C1 segment of cervical spinal cord (tissue), 14 donors: ENCODE measurements around the gene ZNF474.

ENCODE experiments used
- DNase-seq, 14 donors: peaks; one replicate each; lab custom pipeline; 2025; lab: John Stamatoyannopoulos, UW

ZNF474 gene

DNA sequence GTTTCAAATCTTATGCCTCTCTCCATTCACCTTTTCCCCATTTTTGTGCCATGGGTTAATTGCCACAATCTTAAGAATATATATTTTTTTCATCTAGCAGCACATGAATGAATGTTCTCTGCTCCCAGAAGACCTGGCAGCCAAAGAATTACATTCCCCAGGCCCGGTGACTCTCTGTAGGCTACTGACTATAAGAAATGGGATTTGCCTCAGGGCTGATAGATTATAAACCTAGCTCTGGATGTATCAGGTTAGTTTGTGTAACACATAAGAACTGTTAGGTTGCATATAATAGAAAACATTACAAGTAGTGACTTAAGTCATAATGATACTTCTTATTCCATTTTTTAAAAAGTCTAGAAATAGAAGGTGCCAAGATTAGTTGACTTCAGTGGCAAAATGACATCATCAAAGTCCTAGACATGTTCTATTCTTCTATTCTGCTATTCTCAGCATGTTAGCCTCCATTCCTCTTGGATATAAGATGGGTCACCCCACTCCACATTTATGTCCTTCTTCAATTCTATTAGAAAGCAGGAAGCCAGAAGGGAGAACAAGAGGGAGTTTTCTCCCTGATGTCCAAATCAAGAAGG lies 10.9 kb upstream of the ZNF474 start:
- no peak for DNase-seq

DNA sequence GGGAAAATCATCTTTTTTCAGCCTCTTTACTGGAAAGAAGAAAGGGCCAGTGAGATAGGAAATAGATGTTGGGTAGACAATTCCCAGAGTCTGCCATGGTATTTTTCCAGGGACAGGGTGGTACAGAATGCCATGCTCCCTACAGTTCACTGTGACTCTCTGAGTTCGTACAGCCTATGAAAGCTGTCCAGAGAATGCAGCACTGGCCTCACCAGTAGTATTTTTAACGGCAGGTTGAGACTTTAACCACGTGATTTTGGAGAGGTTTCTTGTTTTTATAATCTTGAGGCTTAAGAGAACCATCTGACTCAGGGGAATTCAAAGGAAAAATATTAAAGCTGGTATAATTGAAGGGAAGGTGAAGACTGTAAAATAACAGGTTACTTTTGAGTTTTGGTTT lies 10.1 kb upstream of the ZNF474 start:
- DNase-seq, result no peak

DNA sequence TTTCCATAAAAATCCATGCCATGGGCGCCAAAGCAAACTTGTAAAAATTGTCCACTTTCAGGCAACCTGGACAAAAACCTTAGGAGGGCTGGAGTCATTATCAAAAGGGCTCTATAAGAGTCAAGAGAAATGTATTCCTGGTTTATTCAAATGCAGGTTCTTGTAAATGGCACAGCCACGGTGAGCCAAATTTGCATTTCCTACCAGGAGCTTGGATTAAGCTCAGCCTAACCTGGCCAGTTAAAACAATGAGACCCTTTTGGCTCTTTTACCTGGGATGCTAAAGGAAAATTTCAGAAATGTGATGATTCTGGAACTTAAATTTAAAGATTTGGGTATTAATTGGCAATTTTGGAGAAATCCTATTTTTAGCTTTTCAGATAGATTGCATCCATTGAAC lies 8.9 kb upstream of the ZNF474 start:
- no peak for DNase-seq

DNA sequence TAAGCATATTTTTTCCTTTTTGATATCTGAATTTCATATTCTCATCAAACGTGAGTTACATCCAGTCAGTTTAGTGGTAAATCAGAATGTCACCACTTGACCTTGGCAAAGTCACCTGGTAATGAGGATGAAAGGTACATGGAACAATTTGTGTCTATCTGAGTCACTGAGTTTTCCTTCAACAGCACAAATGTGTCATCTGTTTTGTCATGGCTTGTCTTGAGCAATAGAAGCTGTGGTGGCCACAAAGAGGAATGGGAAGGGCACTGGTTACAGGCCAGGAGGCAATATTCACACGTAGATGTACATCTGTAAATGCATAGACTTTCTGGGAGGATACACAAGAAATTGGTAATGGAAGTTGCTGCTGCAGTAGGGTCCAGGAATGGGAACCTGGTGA lies 8.4 kb upstream of the ZNF474 start:
- DNase-seq, result no peak

DNA sequence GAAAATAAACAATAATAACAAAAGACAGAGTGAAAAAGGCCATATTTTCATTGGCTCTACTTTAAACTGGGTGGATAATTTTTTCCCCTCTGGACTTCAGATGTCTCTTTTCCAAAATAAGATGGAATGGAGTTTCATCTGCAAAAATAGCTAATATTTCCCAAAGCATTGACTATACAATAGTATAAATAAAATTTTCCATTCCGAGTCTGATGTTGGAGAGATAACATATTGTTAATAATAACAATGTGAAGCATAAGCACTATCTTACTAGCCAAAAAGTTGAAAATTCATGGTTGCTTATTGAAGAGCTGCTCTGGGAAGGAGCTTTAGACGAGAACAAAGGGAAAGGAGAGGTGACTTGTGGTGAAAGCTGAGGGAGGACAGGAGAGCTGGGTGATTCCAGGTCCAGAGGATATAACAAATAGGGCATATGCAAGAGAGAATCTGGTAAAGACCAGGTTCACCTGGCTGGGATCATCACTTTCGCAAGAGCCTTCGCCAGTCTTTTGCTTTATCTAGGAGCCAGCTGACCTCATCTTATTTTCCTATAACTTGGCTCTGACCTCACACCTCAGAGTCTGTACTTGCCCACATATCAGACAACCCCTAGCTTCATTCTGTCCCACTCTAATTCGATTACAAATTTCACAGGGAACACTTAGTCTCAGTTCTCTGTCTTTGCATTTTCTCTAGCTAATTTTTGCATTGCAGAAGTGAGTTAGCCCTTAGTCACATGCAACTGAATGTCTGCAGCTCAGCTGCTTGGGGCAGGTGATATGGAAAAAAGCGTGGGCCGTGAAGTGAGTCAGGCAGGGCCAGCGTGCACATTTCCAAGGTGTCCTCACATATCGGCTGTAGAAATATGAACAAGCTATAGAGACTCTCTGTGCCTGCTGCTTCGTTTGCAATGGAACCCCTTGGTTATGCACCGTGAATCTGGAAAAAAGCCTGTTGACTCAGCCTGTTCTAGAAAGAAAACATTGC lies 7.6 kb upstream of the ZNF474 start:
- DNase-seq, result no peak

DNA sequence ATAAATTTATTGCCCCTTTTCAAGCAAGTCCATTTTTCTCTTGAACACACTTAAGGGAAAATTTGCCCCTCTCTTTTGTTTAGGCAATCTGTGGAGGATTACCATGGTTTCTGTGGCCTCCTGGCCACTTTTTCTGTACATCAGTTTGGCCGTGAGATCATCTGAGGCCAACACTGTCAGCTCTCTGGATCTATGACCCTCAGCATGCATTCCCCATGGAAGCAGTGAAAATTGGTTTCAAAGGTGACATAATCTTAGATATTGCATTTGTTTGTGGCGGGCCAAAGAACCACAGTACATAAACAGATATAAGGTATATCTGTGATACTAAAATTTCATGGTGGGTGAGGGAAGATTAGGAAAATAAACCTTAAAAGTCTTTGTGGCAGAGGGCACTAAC lies 4.6 kb upstream of the ZNF474 start:
- no peak for DNase-seq

DNA sequence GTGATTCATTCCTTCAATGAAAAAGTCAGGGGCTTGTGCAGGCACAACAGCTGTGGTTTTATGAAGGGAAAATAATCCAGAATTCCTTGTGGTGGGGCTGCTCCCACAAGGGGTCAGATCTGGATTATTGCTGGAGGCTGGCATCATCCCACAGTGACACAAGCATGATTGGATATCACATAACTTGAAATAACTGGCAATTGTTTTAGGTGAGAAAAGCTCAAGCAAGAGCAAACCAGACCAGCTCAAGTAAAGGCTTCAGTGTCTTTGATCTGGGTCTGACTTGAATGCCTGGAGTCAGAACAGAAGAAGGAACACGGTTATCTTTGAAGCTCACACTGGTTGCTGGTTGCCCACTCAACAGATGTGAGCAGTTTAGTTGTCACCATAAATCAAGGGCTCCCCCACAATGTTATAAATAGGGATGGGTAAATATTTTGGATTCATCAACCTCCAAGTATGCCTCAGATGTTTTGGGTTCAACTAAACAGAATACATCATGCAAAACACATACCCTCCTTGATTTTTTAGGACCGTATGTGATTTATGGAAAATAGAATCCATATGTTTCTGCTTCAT lies 3.1 kb upstream of the ZNF474 start:
- DNase-seq, result no peak

DNA sequence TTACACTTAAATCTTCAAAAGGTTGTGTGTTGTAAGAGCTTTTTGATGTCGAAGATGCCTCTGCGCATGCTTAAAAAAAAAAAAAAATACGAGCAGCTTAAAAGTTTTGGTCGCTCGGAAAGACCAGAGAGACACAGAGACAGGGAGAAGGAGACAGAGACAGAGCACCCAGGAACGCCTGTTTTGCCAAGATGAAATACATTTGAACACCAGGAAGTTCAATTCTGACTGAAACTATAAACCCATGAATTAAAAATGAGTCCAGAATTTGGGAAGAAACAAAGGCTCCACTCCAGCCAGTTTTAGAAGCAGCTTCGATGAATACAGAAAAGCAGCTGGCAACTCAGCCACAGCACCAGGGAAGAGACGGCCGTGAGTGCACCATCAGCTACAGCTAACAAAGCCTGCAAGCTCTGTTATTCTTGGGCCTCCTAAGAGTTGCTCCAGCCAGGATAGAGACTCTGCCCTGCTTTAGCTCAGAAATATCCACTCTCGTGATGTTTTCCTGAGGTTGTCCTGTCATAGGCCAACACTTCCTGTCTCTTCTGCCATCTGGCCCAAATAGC lies 2.5 kb upstream of the ZNF474 start:
- DNase-seq, result peak in 4 of 14 donors; percentile 1 to 9 (median 6)

DNA sequence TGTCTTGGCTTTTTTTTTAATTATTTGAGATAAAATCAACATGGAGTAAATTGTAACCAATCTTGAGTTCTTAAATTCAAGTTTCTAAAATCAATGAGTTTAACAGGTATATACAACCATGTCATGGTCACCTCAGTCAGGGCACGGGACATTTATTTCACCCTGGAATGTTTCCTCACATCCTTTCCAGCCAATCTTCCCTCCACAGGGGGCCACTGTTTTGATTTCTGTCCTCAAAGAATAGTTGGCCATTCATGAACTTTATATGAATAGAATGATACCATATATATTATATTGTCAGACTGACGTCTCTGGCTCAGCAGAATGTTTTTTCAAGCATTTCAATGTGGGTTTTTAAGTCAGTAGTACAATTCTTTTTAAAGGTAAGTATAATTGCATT lies 806 bp downstream of the ZNF474 start:
- no peak for DNase-seq

DNA sequence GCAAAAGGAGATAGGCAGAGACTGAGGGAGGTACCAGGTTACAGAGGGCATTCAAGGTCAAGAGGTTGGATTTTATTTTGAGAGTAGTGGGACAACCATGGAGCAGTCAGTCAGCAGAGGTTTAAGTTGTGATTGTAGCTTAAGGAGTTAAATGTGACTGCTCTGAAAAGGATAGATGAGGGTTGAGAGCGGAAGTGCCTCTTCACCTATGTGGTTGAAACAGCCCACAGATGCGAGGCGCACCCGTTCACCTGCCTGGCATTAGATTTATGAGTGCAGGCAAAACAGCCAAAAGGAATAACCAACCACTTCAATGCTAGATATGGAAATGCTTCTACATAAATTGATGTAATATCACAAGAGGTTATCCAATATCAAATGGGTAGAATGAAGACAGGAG lies 8.4 kb downstream of the ZNF474 start:
- no peak for DNase-seq

DNA sequence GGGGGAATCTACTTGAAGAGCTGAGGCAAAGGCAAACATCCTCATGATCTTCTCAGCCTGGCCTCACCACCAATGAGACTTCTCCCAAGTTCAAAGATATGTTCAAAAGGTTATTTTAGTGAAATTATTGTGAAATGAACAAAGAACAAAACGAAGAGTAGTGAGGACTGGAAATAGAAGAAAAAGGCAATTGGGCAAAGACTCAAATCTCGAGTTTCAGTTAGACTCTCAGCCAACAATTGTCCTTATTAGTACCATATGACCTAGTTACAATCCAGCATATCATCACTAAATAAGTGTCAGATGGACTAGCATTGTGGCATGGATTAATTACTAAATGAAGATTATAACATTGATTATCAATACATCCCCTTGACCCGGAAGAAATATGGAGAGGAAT lies 9.0 kb downstream of the ZNF474 start:
- no peak for DNase-seq

DNA sequence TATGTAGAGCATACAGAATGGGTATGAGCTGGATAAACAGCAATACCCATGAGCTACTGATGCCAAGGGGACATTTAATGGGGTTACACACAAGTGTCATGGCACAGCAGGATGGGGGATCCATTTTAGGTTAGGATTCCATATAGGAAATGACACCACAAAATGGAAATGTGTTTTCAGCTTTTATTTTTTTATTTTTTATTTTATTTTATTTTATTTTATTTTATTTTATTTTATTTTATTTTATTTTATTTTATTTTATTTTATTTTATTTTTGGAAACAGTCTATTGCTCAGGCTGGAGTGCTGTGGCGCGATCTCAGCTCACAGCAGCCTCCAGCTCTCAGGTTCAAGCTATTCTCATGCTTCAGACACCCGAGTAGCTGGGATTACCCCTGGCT lies 11.6 kb downstream of the ZNF474 start:
- DNase-seq, result no peak

DNA sequence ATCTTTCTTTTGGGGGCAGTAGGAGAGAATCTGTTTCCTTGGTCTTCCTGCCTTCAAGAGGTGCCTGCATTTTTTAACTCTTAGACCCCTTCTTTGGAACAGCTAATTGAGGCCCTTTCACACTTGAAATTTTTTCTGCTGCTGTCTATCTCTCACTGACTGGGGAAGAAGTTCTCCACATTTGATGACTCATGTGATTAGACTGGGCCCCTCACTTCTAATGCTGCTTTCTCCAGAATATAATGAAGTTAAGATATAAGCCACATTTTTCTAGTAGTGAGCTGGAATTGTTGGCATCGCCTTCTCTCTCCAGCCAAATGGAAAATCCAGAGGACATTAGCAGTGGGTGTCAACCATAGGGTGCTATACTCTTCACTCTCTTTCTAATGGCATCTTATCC lies 12.4 kb downstream of the ZNF474 start:
- DNase-seq, result no peak

DNA sequence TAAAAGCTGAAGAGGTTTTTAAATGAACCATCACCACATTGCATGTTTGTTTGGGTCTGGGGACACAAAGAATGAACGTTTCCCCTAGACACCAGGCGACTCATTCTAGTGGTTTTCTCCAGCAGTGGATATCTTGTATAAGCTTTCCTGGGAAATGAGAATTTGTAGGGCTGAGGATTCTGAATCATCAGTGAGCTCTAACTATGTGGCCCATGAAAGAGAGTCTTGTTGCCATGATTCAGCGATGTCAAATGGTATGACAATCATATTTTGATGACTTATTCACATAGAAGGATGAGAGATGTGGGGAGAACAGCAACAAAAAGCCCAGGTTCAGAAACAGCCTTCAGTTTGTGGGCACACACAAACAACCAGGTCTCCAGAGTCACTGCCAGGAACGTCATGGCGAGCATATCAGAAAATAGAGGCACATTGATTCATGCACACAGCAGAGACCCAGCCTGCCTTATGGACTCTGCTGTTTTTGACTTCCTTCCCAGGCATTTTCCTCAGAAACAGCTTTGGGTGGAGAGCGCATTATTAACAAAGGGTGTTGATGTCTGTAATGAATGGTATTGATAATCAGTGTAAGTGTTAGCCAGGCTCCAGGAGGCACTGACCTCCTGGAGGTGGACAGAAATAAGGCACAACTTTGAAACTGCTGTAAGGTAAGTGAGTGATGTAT lies 13.3 kb downstream of the ZNF474 start:
- no peak for DNase-seq

DNA sequence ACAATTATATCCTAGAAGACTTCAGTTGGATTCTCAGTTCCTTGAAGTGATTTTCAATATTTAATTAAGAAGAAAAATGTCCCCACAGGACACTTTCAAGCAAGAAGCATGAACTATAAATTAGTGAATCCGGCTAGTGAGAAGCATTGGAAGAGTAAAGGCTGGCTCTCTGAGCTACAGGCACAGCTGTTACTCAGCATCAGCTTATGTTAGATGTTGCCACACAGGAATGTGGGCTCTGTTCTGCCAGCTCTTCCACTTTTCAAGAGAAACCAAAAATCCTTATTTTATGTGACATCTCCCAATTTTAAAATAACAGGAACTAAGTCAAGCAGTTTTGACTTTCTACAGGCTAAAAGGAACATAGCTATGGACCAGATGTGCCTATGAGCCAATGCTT lies 14.9 kb downstream of the ZNF474 start:
- no peak for DNase-seq

DNA sequence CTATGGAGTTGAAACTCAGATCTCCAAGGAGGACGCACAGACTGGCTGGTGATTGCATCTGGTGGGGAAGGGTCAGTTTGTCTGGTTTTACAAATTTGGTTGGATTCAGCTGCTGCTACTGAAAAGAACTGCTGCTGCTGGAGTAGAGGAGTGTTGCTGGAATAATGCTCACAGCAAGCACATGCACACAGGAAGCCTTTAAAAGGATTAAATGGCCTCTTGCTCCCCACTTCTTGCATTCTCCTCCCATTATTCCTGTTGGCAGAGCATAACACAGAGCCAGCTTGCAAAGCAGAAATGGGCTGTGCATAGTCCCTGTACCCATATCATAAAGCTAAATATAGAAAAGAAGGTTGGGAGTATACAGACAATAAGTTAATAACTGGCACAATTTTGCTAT lies 16.6 kb downstream of the ZNF474 start:
- DNase-seq, result no peak

DNA sequence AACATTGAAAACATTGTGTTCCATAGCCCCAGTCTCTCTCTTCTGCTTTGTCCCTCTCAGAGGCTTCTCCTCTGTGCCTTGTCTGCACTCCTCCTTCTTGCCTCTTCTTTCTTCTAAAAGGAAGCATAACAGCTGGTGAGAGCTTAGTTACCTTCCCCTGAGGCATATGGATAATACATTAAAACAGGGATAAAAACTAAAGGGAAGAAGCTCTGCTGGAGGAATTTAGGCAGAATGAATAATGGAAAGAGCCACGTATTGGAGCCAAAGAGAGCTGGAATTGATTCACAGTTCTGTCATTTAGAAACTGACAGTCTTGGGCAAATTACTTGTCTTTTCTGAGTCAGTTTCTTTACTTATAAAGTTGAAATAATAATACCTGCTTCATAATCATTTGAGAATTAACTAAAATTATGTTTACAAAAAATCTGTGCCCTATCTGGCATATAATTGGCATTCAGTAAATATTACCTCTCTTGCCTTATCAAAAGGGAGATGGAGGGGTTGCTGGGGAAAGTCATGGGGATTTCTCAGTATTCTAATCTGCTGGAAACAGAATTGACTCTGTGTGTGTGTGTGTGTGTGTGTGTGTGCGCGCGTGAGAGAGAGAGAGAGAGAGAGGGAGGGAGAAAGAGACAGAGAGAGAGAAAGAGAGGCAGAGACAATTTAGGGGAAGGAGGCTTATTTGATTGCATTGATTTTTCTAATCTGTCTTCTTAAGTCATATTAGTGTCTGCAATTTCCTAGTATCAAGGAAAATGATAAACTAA lies 20.2 kb downstream of the ZNF474 start:
- no peak for DNase-seq

DNA sequence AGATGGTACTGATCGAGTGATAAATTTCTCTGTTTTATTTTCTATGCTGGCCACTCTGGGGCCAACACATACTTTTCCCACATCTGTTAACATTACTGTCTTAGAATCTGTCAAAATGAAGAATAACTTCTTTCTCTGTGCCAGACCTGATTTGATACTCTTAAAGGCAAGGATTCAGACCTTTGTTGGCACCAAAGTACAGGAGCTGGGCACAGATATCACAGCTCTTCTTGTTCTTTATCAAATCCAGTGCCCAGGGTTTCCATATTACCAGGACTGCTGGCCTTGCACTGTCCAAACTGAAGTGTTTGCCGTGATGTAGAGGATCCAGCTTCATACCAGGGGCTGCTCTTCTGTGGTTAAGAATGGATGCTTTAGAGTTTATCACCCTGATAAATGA lies 20.9 kb downstream of the ZNF474 start:
- DNase-seq, result no peak

DNA sequence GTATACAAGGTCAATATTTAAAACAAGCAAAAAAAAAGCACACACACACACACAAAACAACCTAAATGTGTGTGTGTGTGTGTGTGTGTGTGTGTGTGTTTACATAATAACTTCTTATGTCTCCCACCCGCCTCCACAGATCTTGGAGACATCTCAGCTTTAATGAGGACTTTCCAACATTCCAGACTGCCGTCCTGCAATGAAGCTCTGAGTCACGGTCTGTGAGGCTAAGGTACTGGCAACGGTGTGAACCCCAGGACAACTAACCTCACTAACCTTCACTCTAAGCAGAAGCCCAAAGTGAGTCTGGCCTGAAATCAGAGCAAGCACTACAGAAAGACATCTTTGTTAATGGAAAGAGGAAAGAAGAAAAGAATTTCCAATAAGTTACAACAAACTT lies 22.3 kb downstream of the ZNF474 start:
- DNase-seq, result no peak

DNA sequence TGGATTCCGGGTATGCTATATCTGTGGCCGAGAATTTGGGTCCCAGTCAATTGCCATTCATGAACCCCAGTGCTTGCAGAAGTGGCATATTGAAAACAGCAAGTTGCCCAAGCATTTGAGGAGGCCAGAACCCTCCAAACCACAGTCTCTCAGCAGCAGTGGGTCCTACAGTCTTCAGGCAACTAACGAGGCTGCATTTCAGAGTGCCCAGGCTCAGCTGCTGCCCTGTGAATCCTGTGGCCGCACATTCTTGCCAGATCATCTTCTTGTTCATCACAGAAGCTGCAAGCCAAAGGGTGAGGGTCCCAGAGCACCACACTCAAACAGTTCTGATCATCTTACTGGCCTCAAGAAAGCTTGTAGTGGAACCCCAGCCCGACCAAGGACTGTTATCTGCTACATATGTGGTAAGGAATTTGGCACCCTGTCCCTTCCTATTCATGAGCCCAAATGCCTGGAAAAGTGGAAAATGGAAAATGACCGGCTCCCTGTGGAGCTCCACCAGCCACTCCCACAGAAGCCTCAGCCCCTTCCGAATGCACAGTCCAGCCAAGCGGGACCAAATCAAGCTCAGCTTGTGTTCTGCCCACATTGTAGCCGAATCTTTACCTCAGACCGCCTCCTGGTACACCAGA lies 23.0 kb downstream of the ZNF474 start:
- no peak for DNase-seq

DNA sequence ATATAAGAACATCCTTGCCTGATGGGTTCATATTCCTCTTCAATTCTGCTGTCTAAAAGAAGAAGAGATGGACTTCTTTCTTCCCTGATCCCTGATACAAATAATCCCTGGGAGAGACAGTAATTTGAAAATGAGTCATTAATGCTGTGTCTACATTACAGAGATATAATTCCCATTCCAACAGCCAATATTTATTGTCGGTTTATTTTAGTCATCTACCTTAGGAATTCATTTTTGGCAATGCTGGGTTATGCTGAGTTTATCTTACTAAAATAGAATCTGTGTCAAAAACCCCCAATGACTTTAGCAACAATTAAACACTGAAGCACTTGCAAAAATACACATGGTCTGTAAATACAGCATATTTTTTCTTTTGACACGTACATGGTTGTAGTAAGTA lies 23.9 kb downstream of the ZNF474 start:
- no peak for DNase-seq
